Measurements from ENCODE around the gene NAA60.

NAA60 gene

DNA sequence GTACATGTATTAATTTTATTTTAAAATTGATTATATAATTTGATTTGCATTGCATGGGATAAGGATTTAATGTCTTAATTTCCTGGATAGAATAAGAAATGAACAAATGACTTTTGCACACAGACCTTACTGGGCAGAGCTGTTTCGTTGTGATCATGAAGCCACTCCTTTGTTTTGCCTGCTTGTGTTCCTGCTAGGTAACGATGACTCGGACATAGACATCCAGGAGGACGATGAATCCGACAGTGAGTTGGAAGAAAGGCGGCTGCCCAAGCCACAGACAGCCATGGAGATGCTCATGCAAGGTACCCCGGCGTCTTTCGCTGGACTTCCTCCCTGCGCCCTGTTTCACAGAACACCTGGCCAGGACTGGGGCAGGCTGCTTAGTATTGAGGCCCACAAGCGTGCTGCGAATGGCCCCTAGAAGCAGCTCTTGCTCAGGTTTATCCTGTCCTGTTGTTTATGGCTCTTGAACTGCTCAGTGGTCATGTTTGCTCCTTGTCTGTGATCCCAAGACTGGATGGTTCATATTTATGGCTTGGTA is 87.0 kb downstream of the NAA60 start:
- Histone ChIP-seq H3K4me3 (ENCODE audit: low read length) (no peak overlapping the region), H2AFZ (ENCODE audit: low read depth, low read length) (no peak overlapping the region), H3K36me3 (ENCODE audit: insufficient read depth, low read length) (peaks cover 76% of the 10 kb centered on the region), H3K27me3 (ENCODE audit: insufficient read depth, low read length) (no peaks in the 10 kb centered on the region), H3K4me1 (ENCODE audit: insufficient read depth, low read length) (no peaks in the 10 kb centered on the region), H3K9me3 (ENCODE audit: low read length) (peaks cover 10% of the 10 kb centered on the region)

DNA sequence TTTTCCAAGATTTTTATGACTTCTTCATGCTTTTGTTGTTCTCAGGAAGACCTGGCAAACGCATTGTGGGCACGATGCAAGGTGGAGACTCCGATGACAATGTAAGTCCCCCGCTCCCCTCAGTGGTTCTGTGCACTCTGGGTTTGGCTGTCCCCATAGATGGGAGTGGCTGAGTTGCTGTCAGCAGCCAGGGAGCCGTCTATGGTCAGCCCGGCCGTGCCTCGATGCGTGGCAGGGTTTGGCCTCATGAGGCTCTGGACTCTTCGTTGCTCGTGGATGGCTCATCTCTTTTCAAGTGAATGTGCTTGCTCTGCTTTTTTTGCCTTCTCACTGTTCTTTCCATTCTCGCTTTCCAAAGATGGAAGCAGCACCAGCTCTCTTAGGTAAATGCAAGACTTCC is 89.3 kb downstream of the NAA60 start:
- no peaks in the 10 kb centered on the region for H3K27me3 ChIP-seq (ENCODE audit: insufficient read depth, low read length)
- no peak overlapping the region for H3K4me3 ChIP-seq (ENCODE audit: low read length)
- H3K36me3 ChIP-seq (ENCODE audit: insufficient read depth, low read length), result peaks cover 76% of the 10 kb centered on the region
- no peaks in the 10 kb centered on the region for H3K4me1 ChIP-seq (ENCODE audit: insufficient read depth, low read length)
- no peak overlapping the region for H2AFZ ChIP-seq (ENCODE audit: low read depth, low read length)
- H3K9me3 ChIP-seq (ENCODE audit: low read length), result peaks cover 7% of the 10 kb centered on the region

DNA sequence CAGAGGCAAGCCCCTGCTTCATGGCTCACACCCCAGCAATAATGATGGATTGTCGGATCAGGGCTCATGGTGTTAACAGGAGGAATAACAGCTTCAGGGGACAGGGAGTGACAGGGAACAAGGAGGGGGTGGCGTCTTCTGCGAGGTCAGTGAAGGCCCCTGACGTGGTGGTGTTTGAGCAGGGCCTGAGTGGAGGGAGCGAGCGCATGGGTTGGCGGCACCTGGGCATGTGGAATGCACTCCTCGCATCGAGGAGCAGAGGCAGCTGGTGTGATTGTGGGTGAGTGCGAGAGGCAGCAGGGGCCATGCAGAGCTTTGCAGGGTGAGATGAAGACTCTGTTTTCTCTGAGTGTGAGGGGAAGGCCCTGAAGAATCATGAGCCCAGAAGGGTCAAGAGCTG is 90.6 kb downstream of the NAA60 start:
- H3K27me3 ChIP-seq (ENCODE audit: insufficient read depth, low read length), result no peaks in the 10 kb centered on the region
- no peaks in the 10 kb centered on the region for H3K4me1 ChIP-seq (ENCODE audit: insufficient read depth, low read length)
- H2AFZ ChIP-seq (ENCODE audit: low read depth, low read length), result no peak overlapping the region
- peaks cover 67% of the 10 kb centered on the region for H3K36me3 ChIP-seq (ENCODE audit: insufficient read depth, low read length)
- H3K4me3 ChIP-seq (ENCODE audit: low read length), result no peak overlapping the region
- no peaks in the 10 kb centered on the region for H3K9me3 ChIP-seq (ENCODE audit: low read length)

DNA sequence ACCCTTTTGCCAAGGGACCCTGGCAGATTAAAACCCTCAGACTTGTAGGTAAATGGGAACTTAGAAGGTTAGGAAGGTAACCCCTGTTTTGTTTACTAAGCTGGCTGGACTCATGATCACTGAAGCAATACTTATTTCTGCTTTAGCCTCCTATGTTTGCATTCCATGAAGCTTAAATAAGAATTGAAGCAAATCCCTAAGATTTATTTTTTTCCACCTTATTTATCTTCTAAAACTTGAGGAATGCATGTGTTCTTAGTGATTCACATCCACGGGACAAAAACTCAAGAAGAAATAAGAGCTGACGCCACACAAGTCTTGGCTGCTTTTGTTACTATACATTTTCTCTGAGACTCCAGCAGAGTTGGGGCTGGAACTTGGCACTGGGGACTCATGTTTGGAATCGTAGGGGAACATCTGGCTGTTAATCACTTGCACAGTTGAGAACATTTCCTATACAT is 92.8 kb downstream of the NAA60 start:
- peaks cover 61% of the 10 kb centered on the region for H3K36me3 ChIP-seq (ENCODE audit: insufficient read depth, low read length)
- no peak overlapping the region for H3K4me3 ChIP-seq (ENCODE audit: low read length)
- no peaks in the 10 kb centered on the region for H3K27me3 ChIP-seq (ENCODE audit: insufficient read depth, low read length)
- H2AFZ ChIP-seq (ENCODE audit: low read depth, low read length), result no peak overlapping the region
- no peaks in the 10 kb centered on the region for H3K9me3 ChIP-seq (ENCODE audit: low read length)
- no peaks in the 10 kb centered on the region for H3K4me1 ChIP-seq (ENCODE audit: insufficient read depth, low read length)

All from neuron (in vitro differentiated cells).